GM21737 (cell line): ENCODE data around the gene A3GALT2.
"Not testable (repeated sequence)": the region's sequence is repeated elsewhere in the genome, so short reads cannot be mapped to it uniquely, and the experiment has no call there.

Source experiments
- ATAC-seq: cut with Tn5 transposase; IDR thresholded peaks from one replicate; pipeline ENCODE4 v1.9.1; 2021; ENCODE audit warnings: mild to moderate bottlenecking, moderate library complexity; ENCODE audit not compliant: unreplicated experiment

Gene A3GALT2

DNA sequence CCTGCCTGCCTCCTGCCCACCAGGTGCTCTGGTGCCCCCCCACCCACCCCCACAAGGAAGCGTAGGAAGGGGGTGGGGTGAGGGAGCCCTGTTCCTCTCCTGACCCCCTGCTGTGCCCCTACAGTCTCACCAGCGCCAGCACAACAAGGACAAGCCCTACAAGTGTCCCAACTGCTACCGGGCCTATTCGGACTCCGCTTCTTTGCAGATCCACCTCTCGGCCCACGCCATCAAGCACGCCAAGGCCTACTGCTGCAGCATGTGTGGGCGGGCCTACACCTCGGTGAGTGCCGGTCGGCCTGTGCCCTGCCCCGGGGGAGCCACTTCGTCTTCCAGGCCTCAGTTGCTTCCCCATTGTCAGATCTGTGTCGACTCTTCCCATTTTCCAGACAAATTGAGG lies 25.9 kb downstream of the A3GALT2 start:
- no peak for ATAC-seq

DNA sequence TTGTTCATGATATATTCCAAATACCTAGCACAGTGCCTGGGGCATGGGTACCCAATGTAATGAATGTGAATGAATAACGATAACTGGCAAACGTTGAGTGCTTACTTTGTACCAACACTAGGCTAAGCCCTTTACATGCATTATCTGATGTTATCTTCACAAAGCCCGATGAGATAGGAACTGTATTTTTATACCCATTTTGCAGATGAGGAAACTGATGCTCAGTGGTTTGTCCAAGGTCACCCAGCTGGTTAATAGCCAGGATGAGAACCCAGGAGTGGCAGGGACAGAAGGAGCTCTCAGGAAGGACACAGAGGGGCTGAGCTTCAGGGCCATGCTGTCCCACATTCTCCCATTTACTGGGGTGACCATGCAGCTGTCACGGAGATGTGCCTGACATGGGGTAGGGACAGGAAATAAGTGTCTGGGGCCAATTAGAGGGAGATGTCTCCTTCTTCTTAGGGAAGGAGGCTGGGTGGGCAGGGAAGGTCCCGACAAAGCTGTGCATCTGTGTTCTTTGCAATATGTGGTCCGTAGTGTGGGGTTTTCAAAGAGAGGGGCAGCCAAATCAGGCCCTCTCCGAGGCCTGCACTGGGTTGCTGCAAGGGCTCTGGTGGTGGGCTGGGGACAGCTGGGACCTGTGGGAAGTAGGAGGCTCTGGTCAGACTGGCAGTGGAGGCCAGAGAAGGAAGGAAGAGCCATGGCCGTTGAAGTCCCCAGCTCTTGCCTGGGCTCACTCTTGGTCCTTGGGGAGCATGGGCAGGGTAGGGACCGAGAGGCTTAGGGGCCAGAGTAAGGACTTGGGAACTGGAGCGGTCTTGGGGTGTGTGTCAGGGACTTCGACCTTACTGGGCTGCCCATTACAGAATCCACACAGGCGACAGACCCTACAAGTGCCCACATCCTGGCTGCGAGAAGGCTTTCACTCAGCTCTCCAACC lies 26.6 kb downstream of the A3GALT2 start:
- ATAC-seq = no peak

DNA sequence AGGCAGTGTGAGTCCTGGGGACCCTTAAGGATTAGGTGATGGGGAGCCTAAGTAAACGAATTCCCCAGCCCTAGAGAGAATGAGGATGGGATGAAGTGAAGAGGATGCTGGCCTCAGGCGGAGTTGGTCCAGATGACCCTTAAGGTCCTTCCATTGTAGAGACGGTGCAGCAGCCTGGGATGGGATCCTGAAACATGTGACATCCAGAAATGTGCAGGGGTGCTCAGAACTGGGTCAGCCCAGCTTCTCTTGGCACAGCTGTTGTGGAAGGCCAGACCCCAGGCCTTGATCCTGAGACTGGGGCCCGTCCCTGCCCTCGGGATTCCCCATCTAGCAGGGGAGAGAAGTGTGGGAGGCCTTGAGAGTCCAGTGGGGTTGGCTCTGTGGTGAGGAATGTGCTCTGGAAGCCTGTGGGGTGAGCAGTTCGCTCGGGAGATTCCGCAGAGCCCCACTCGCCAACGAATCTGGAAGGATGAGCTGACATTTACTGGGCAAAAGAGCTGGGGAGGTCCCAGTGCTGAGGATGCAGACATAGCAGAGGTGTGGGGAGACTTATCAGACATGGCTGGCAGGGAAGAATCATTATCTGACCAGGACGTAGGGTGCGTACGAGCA lies 28.1 kb downstream of the A3GALT2 start:
- no peak for ATAC-seq

DNA sequence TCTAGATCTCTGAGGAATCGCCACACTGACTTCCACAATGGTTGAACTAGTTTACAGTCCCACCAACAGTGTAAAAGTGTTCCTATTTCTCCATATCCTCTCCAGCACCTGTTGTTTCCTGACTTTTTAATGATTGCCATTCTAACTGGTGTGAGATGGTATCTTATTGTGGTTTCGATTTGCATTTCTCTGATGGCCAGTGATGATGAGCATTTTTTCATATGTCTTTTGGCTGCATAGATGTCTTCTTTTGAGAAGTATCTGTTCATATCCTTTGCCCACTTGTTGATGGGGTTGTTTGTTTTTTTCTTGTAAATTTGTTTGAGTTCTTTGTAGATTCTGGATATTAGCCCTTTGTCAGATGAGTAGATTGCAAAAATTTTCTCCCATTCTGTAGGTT lies 30.3 kb downstream of the A3GALT2 start:
- ATAC-seq = not testable (repeated sequence)

DNA sequence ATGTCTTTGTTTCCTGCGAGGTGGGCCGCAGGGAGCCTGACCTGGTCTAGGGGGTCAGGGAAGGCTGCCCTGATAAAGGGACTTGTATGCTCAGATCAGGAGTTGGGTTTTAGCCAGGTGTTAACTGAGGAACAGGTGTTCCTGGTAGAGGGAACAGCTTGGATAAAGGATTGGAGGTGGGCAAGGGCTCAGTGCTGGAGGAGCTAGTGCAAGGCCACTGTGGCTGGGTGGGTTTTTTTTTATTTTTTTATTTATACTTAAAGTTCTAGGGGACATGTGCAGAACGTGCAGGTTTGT lies 31.1 kb downstream of the A3GALT2 start:
- no peak for ATAC-seq

DNA sequence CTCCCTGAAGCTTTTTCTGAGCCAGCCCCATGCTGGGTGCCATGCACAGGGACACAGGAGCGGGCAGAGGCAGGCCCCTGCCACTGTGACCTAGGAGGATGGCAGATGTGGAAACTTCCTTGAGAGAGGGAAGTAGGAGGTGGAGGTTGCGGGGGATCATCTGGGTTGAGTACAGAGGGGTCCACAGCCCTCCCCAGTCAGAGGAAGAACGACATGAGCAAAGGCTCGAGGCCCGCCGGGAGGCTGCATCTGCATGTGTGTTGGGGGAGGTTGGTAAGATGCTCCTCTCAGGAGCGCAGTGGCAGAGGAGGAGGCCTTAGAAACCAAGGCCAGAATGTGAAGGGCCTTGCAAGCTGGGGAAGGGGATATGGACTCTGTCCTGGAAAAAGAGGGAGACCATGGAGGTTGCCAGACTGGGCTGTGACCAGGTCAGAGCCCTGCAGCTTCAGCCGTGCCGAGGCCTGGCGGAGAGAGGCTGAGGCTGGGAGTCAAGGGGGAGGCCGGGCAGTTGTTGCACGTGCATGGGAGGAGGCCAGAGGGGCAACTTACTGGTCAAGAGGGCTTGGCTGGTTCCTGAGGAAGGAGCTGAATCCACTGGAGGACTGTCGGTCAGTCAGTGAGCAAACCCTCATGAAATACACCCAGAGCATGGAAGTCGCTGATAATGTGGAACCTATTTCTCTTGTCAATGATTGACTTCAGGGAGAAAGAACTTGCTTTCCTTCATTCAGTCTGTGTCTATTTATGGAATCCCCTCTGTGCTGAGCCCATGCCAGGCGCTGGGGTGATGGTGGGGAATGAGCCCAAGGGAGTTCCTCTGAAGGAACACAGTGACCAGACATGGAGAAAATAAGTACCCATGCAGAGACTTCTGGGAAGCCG lies 31.7 kb downstream of the A3GALT2 start:
- no peak for ATAC-seq

DNA sequence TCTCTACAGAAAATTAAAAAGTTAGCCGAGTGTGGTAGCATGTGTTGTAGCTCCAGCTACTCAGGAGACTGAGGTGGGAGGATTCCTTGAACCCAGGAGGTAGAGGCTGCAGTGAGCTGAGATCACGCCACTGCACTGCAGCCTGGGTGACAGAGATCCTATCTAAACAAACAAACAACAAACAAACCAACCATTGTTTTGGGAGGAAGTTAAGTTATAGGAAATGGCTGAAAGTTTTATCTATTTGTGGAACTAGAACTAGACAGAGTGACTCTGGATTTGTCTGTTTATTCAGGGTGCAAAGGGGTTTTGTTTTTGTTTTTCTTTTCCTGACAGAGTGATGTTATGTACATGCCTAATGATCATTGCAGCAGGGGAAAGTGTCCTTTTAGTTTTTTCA lies 33.6 kb downstream of the A3GALT2 start:
- ATAC-seq = no peak

DNA sequence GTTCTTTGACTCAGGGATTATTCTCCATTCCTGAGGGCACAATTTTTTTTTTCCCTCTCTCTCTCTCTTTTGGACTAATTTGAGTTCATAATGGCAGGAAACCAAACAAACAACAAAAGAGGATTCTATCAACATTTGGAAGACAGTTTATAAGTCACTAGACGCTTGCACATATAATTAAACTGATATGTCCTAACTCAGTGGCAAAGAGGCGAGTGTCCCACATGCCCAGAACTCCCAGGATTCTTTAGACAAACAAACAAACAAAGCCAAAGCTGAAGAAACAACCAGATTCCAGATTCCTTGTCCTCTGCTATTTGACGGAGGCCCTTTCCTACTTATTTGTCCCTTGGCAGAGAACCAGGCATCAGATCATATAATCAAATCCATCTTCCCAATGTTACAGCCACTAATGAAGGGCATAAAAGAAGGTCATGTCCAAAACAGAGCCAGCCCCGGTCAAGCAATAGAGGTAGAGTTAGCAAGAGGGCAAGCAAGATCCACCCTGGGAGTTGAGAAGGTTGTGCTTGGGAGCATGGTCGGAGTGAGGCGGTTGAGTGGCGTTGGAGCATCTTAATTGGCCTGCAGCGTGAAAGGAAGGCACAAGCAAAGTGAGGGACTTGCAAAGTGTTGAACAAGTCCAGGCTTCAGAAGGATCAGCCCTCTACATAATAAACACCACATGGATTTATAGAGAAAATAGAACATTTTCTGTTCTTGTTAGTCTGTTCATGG lies 34.3 kb downstream of the A3GALT2 start:
- no peak for ATAC-seq

DNA sequence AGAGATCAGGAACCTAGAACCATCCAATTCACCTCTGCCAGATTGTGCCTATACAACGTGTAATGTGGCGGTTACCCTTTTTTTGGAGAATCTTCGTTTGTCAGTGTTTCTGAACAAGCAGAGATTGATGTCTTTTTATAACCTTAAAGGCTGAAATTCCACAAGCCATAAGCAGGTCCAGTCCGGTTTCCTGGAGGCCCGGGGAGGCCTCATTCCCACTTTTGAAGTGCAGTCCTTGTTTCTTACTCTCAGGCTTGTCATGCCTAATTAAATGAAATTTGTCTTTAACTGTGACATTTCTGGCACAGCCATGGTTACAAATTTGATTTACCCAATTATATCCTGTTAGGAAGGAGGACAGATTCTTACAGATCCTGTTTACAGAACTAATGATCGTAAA lies 36.8 kb downstream of the A3GALT2 start:
- no peak for ATAC-seq

DNA sequence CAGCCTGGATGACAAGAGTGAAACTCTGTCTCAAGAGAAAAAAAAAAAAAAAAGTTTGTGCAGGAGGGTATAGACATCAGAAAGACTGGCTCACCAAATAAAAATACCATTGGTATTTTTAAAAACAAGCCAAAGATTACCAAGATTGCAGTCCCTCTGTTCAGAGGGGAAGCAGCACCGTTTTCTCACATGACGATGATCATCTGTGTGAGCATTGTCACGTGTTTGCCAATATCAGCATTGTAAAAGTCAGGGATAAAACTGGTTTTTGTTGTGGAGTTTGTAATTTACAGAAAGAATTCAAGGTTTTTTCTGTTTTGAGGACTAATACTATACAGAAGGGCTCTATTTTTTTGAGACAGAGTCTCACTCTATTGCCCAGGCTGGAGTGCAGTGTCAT lies 38.1 kb downstream of the A3GALT2 start:
- no peak for ATAC-seq

DNA sequence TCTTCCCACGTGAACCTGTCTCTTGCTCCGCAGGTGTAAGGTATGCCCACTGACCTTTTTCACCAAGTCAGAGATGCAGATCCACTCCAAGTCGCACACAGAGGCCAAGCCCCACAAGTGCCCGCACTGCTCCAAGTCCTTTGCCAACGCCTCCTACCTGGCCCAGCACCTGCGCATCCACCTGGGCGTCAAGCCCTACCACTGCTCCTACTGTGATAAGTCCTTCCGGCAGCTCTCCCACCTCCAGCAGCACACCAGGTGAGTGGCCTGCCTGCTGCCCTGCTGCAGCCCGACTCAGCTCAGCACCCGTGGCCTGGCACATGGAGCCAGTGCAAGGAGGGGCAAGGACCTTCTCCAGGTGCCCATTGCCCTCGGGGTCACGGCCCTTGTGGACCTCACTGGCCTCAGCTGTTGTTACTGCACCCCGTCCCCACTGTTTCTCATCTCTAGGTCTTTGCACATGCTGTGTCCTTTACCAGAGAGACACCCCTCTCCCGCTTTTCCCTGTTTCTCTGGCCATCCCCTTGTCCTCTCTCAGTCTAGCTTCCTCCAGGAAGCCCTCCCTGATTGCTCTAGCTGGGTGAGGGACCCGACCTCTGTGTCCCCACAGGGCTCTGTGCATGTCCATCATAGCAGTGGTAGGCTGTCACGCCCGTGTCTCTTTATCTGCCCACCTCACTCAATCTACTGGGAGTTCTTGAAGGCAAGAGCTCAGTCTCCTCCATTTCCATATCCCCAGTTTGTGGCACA lies 39.2 kb downstream of the A3GALT2 start:
- no peak for ATAC-seq

DNA sequence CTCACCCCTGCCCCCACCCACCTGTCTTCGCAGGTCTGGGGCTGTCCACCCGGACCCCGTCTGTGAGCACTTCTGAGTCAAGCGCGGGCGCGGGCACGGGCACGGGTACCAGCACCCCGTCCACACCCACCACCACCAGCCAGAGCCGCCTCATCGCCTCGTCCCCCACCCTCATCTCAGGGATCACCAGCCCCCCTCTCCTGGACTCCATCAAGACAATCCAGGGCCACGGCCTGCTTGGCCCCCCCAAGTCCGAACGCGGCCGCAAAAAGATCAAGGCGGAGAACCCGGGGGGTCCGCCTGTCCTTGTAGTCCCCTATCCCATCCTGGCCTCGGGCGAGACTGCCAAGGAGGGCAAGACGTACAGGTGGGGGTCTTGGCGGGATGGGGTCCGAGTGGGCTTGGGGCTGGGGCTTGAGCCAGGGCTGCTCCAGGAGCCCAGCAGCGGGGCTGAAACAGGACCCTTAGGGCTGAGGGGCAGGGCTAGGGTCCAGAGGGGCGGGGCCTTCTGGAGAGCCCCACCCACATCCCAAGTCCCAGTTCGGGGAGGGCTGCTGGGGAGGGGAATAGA lies 40.7 kb downstream of the A3GALT2 start:
- no peak for ATAC-seq

DNA sequence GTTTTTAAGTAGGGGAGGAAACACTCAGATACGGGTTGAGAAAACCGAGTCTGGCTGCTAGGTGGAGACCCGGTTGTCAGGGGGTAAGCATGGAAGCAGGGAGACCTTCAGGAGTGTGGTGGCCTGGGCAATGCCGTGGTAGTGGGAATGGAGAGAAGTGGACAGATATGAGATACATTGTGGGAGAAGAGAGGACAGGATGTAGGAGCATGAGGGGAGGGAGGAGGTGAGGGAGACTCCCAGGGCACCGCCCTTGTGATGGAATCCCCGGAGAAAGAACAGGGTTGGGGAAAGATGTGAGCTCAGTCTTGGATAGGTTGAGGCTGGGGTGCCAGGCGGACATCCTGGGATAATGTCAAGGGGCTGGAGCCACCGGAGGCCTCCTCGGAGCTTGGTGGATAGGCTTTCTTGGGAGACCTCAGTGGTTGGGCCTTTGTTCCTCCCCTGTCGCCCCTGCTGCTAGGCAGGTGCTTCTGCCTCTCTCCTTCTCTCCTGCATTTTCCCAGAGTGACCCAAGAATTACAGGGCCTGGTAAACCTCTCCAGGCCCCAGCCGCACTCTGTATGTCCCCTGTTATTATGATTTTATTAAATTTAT lies 43.3 kb downstream of the A3GALT2 start:
- ATAC-seq = no peak

DNA sequence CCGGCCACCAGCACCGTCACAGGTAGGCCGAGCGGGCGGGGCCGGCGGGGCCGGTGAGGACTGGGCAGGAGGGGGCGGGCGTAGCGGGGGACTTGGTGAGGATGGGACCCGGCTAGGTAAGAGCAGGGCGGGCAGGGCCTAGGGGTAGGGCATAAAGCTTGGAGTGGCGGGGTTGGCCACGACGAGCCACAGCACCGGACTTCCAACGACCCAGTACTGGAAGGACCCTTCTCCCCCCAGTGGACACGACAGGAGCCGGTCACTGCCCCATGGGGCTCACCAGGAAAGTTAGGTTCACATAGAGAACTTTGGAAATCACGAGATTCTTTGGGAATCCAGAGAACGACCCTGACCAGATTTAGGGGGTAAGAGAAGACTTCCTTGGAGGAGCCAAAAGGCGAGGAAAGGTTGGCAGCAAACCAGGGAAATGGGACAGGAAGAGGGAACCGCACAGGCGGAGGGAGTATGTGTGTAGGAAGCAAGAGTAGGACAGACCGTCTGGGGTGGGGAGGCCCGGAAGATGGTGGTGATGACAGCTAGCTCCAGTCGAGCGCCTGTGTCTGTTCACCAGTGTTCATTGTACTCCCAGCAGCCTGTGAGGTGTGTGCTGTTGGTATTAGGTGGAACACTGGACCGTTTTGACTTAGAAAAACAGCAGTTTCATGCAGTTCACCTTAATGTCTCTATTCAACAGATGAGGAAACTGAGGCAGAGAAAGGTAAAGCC lies 44.2 kb downstream of the A3GALT2 start:
- ATAC-seq = no peak

DNA sequence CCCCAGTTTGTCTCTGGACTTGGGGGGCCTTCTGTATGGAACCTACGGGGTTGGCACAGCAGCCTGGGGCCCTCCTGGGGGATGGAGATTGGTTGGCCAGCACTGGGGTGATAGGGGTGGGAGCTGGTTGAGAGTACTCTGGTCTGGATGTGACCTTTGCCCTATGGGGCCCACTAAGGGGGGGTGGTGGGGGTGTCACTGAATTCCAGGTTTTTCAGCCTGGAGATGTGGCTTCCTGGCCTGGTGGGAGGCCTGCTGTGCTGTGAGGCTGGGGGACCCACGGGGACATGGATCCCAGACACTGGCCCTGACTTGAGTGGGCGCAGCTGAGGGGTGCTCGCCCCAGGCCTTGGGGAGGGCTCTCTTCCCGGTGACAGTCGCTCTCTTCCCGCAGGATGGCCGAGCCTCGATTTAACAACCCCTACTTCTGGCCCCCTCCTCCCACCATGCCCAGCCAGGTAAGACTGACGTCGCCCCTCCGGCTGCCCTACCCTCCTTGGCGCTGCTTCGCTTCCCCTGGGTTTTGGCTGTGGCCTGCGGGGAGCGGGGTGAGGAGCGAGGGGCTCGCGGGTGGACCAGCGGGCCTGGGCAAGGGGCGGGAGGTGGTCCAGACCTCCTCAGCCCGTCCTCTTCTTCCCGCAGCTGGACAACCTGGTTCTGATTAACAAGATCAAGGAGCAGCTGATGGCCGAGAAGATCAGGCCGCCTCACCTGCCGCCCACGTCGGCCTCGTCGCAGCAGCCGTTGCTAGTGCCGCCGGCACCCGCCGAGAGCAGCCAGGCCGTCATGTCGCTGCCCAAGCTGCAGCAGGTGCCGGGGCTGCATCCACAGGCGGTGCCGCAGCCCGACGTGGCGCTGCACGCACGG lies 45.0 kb downstream of the A3GALT2 start:
- ATAC-seq = no peak

DNA sequence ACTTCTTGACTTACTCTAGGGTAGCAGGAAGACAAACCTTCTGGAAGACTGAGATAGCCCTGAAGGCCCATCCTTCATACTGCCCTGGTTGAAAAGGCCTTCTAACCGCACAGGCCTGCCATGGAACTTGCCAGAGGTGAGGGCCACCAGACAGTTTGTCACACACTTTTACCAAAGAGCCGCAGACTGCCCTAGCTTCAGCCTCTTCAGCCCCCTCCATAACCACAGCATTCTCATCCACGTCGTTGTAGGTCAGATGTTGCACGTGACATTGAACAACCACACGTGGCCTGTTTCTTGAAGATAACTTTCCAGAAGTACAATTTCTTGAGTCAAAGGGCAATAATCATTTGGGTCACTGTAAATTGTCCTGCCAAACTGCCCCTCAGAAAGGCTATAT lies 45.7 kb downstream of the A3GALT2 start:
- no peak for ATAC-seq

DNA sequence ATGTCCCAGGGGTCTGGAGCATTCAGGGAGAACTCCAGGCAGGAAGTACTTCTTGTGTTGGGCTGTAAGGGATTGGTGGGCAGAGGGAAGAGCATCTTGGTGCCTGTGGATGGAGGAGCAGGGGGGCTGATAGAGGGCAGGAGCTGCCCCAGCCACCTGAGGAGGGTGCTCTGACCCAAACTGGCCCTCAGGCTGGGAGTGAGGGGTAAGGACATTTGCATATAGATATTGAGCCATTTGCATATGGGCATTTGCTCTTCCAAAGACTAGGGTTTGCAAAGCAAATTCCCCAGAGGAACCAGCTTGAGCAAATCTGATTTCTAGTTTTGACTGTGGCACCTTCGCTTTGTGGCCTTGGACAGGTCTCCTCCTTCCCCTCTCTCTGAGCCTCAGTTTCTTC lies 46.5 kb downstream of the A3GALT2 start:
- ATAC-seq = no peak

DNA sequence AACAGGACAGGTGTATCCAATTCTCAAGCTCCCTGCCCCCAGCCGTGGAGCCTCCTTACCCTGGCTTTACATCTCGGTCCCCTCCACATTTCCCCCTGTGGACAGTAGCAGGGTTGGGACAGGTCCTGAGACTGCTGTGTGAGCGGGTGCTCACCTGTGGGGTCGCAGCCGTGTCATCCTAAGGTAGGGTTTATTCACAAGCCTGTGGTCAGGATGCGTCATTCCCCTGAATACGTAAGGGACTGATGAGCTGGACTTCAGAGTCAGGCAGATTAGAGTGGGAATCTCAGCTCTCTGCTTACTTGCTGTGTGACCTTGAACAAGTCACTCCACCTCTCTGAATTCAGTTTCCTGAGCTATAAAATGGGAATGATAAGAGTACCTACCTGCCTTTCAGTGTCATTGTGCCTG lies 46.9 kb downstream of the A3GALT2 start:
- ATAC-seq = no peak
